Activated CD4-positive, alpha-beta T cell treated with anti-CD3 and anti-CD28 coated beads, Interleukin-2, amount 10 ng/mL, durations not matched to agents 7 days and 5 days (primary cell): ENCODE data around the gene CXorf66. TPM values are rescaled to one million over a fixed set of nuclear protein-coding genes. Genes with fewer than 3 reads are reported as not detected.
"Not testable (repeated sequence)": the region's sequence is repeated elsewhere in the genome, so short reads cannot be mapped to it uniquely, and the experiment has no call there.

Experiments used
- CTCF ChIA-PET: fragments of 350-600 bp; sonication (Branson Sonifier 250); formaldehyde crosslinking; loops from one replicate; lab custom pipeline; 2021; ENCODE audit warnings: antibody characterized with exemption; lab: Charles Lee
- POLR2A ChIA-PET: fragments of 350-600 bp; sonication (Branson Sonifier 250); formaldehyde crosslinking; loops from one replicate; lab custom pipeline; 2021; ENCODE audit warnings: antibody characterized with exemption; lab: Charles Lee
- DNase-seq: peaks from one replicate; pipeline ENCODE4 v3.0.0-alpha.2; 2020
- H3K27ac Mint-ChIP-seq: one replicate; pipeline ENCODE4 v1.8.0; 2021; ENCODE audit warnings: mild to moderate bottlenecking, moderate library complexity, mixed read lengths
- H3K27me3 Mint-ChIP-seq: one replicate; pipeline ENCODE4 v1.8.0; 2021; ENCODE audit warnings: mixed read lengths
- H3K36me3 Mint-ChIP-seq: one replicate; pipeline ENCODE4 v1.8.0; 2021; ENCODE audit warnings: low read depth, mixed read lengths
- H3K4me1 Mint-ChIP-seq: one replicate; pipeline ENCODE4 v1.8.0; 2021; ENCODE audit warnings: mixed read lengths
- H3K4me3 Mint-ChIP-seq: one replicate; pipeline ENCODE4 v1.8.0; 2021; ENCODE audit warnings: mild to moderate bottlenecking, moderate library complexity, mixed read lengths
- H3K9me3 Mint-ChIP-seq: one replicate; pipeline ENCODE4 v1.8.0; 2021; ENCODE audit warnings: mixed read lengths
- total RNA-seq, 2 experiments: library from RNA; stranded (reverse); gene quantifications; one replicate each; pipeline ENCODE4 v1.2.3, GENCODE V29; 2021

The CXorf66 gene, protein sequence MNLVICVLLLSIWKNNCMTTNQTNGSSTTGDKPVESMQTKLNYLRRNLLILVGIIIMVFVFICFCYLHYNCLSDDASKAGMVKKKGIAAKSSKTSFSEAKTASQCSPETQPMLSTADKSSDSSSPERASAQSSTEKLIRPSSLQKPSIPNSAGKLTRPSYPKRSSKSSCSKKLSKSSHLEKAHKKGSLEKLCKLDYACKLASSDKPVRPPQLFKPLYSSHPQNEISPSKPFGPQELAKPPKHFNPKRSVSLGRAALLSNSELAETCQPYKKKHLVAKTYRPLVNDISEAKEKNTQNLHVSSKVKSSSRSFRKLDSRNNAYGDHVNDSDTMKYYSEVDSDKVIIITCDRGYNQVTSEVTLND
- not detected for total RNA-seq

DNA sequence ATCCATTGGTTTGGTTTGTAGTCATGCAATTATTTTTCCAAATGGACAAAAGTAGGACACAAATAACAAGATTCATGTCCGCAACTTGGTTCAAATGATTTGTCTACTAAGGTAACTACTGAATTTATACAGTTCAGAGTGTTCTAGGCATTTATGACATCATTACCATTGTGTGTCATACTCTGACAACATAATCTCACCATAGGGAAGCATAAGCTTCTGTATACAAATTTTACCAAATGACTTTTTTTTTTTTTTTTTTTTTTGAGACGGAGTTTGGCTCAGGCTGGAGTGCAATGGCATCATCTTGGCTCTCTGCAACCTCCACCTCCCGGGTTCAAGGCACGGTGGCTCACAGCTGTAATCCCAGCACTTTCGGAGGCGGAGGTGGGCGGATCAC is at the start of gene CXorf66:
Gene CXorf66, minus strand, starts transcription at position 101 of the 400 bp plus-strand sequence. Its CDS starts 25 bp downstream, at position 76.
- Mint-ChIP-seq H3K27ac (no peak within 1 kb of the TSS), H3K36me3 (no peaks in the 10 kb centered on the region), H3K27me3 (peaks cover 3% of the 10 kb centered on the region), H3K4me3 (no peak within 1 kb of the TSS), H3K9me3 (no peaks in the 10 kb centered on the region), H3K4me1 (no peaks in the 10 kb centered on the region)
- DNase-seq, result no peak
- CTCF ChIA-PET, result interaction anchor here (0.7 kb wide), 1 partner anchor 32 kb away, joined by 3 read pairs; the partner anchor contains the start of gene ATP11C
- POLR2A ChIA-PET, result no interaction called here

DNA sequence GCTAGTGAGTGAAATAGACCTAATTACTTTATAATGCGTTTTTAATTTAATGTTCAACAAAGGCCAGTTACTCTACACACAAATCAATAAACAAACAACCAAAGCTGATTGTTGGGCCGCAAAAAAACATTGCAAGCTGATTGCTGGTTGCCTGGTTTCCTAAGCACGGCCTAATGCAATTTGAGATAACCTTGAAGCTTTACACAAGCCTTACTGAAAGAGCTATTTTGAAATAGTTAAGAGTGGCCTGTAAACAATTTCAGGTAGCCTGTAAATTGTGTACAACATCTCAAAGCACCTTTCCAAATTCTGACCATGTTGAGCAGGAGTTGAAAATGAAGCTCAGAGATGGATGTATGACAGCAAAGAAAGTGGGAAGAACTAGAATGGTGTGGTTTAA is 17.5 kb upstream of the CXorf66 start:
- no peak for DNase-seq
- Mint-ChIP-seq H3K27ac (no peak overlapping the region), H3K9me3 (no peaks in the 10 kb centered on the region), H3K4me3 (no peak overlapping the region), H3K36me3 (no peaks in the 10 kb centered on the region), H3K27me3 (no peaks in the 10 kb centered on the region), H3K4me1 (no peaks in the 10 kb centered on the region)
- POLR2A ChIA-PET, result no interaction called here
- CTCF ChIA-PET, result no interaction called here

DNA sequence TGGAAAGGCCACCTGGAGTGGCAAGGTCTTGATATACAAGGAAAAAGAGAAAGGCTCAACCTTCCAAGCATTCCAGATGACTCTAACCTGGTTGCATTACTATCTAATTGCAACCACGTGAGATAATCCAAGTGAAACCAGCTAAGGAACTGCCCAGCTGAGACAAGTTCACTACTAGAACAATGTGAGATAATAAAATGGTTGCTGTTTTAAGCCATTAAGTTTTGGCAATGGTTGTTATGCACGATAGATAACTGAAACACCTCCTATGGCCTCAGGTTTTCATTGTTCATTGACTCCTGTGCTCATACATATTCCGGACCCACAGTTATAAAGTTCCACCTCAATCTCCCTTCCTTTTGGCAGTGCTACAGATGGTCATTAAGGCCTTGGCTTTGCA is 9.2 kb upstream of the CXorf66 start:
- DNase-seq, result no peak
- Mint-ChIP-seq H3K9me3 (no peaks in the 10 kb centered on the region), H3K4me1 (no peaks in the 10 kb centered on the region), H3K4me3 (no peak overlapping the region), H3K36me3 (no peaks in the 10 kb centered on the region), H3K27ac (no peak overlapping the region), H3K27me3 (peaks cover 8% of the 10 kb centered on the region)
- CTCF ChIA-PET, result no interaction called here
- POLR2A ChIA-PET, result no interaction called here

DNA sequence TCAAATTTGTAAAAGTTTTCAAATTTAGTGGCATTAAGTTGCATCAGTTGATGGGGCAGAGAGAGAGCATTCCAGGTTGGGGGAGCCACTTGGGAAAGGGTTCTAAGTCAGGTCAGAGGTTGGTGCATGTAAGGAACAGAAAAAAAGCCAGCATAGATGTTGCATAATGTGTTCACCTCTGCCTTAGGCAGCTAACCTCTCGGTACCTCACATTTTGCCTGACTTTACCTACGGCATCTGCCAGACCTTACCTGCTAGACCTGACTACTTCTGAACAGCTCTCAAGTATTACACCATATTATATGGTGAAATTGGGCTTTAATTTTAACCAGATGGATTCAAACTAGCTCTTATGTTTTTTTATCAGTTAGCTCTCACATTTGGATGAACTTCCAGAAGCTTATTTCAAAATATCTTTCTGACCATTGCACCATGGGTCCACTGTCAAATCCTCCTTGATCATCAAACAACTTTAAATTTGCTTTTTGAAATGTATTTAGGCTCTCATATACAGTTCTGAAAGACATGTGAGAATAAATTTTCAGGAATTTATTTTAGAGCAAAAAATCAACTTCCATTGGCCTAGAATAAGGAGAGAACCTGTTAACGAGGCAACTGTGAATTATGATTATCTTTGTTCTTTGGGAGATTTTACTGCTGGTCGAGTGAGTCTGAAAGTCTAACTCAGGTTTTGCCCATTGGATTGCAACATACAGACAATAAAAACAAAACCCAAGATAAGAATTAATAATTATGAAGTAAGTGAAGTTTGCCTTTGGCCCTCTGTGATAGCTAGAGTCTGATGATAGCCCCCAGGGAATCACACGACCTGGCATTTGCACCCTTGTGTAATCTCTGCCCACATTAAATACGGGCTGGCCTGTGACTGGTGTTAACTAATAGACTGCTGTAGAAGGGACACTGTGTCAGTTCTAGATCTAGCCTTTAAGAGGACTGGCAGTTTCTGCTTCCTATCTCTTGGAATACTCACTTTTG is 7.6 kb upstream of the CXorf66 start:
- H3K27ac Mint-ChIP-seq, result no peak overlapping the region
- DNase-seq, result no peak
- CTCF ChIA-PET, result no interaction called here
- no peak overlapping the region for H3K4me3 Mint-ChIP-seq
- POLR2A ChIA-PET, result no interaction called here
- peaks cover 8% of the 10 kb centered on the region for H3K27me3 Mint-ChIP-seq
- H3K4me1 Mint-ChIP-seq, result no peaks in the 10 kb centered on the region
- H3K9me3 Mint-ChIP-seq, result no peaks in the 10 kb centered on the region
- no peaks in the 10 kb centered on the region for H3K36me3 Mint-ChIP-seq

DNA sequence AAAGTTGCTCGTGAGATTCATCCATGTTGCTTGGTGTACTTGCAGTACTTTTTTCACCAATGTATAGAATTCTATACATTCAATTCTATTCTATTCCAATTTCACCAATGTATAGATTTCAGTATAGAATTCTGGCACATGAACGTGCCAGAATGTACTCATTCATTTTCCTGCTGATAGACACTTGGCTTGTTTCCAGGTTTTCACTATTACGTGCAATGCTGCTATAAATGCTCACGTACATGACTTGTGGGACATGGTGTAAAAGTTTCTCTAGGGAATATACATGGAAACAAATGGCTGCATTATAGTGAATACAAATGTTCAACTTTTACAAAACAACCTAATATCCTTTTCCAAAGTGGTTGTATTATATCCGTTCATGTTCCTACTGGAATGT is 6.8 kb upstream of the CXorf66 start:
- Mint-ChIP-seq H3K9me3 (no peaks in the 10 kb centered on the region), H3K4me1 (no peaks in the 10 kb centered on the region), H3K27ac (no peak overlapping the region), H3K27me3 (peaks cover 8% of the 10 kb centered on the region), H3K36me3 (no peaks in the 10 kb centered on the region), H3K4me3 (no peak overlapping the region)
- POLR2A ChIA-PET, result no interaction called here
- no peak for DNase-seq
- CTCF ChIA-PET, result no interaction called here

DNA sequence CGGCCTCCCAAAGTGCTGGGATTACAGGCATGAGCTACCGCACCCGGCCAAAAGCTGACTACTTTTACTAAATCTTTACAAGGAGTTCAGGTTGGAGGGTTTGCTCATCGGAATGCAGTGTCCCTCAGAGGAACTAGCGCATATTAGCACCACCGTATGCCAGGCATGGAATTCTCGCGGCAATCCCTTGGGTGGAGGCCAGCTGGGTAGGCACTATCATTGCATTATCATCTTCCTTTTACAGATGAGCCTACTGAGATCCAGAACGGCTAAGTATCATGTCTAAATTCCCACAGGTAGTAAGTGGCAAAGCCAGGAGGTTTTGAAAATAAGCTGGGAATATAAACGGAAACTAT is 6.1 kb upstream of the CXorf66 start:
- POLR2A ChIA-PET, result no interaction called here
- H3K27me3 Mint-ChIP-seq, result peaks cover 8% of the 10 kb centered on the region

DNA sequence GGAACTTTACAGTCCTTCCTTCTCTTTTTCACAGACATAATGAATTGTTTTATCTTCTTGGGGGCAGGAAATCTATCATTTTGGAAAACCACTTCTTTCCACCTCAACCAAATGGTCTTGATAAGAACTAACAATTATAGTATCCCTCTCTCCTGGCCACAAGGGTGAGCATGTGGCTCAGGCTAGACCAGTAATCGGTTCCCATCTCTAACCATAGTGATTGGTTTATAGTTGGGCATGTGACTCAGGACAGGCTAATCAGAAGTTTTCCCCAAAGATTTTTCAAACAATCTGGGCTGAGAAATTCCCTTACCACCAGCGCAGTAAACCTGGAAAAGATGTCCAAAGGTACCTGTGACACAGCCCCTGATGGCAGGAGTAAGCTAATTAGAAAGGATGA is 4.0 kb upstream of the CXorf66 start:
- ChIA-PET CTCF (no interaction called here), POLR2A (no interaction called here)
- no peak for DNase-seq
- no peak overlapping the region for H3K27ac Mint-ChIP-seq
- no peak overlapping the region for H3K4me3 Mint-ChIP-seq
- H3K4me1 Mint-ChIP-seq, result no peaks in the 10 kb centered on the region
- peaks cover 8% of the 10 kb centered on the region for H3K27me3 Mint-ChIP-seq
- H3K36me3 Mint-ChIP-seq, result no peaks in the 10 kb centered on the region
- H3K9me3 Mint-ChIP-seq, result no peaks in the 10 kb centered on the region

More for the DNA sequence above, 6.1 kb upstream of the CXorf66 start:
- no peaks in the 10 kb centered on the region for H3K4me1 Mint-ChIP-seq
- no peak overlapping the region for H3K27ac Mint-ChIP-seq
- H3K9me3 Mint-ChIP-seq, result no peaks in the 10 kb centered on the region
- DNase-seq, result no peak
- CTCF ChIA-PET, result no interaction called here
- H3K36me3 Mint-ChIP-seq, result no peaks in the 10 kb centered on the region
- no peak overlapping the region for H3K4me3 Mint-ChIP-seq

DNA sequence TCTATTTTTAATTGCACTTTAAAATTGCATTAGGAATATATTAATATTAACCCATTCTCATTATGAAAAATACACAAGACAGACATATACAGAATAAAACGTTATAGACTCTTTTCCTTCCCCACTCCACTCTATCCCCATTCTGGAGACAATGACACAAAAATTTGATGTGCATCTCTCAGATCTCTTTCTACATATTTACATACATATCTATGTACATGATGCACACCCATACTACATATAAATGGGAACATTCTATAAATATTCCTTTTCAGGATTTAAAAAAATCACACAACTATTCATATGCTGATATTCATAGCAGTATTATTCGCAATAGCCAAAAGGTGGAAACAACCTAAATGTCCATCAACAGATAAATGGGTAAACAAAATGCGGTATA is 2.4 kb upstream of the CXorf66 start:
- Mint-ChIP-seq H3K4me3 (no peak overlapping the region), H3K27ac (no peak overlapping the region), H3K4me1 (no peaks in the 10 kb centered on the region), H3K9me3 (no peaks in the 10 kb centered on the region), H3K27me3 (peaks cover 8% of the 10 kb centered on the region), H3K36me3 (no peaks in the 10 kb centered on the region)
- ChIA-PET CTCF (no interaction called here), POLR2A (no interaction called here)
- DNase-seq, result no peak

DNA sequence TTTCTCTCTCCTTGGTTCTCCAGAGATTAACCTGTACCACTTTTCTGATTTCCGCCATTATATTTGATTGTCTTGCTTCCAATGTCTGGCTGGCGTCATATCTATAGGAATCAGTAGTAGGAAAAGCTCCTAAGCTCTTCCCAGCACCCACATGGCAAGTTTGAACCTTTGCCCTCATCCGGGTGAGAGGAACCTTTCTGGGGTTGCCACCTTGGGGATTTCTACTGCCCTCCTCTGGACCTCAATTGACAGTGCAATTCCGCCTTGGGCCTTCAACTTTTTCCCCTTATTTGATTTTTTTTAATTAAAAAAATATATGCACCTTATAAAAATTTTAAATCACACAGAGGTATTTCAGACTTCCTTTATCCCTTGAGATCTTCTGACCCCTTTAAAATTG is 2.0 kb upstream of the CXorf66 start:
- DNase-seq, result no peak
- Mint-ChIP-seq H3K4me3 (no peak overlapping the region), H3K36me3 (no peaks in the 10 kb centered on the region), H3K4me1 (no peaks in the 10 kb centered on the region), H3K27ac (no peak overlapping the region), H3K27me3 (peaks cover 8% of the 10 kb centered on the region), H3K9me3 (no peaks in the 10 kb centered on the region)
- CTCF ChIA-PET, result interaction anchor here (0.8 kb wide), 1 partner anchor 25 kb away, joined by 3 read pairs; no protein-coding TSS in a partner anchor
- POLR2A ChIA-PET, result no interaction called here

DNA sequence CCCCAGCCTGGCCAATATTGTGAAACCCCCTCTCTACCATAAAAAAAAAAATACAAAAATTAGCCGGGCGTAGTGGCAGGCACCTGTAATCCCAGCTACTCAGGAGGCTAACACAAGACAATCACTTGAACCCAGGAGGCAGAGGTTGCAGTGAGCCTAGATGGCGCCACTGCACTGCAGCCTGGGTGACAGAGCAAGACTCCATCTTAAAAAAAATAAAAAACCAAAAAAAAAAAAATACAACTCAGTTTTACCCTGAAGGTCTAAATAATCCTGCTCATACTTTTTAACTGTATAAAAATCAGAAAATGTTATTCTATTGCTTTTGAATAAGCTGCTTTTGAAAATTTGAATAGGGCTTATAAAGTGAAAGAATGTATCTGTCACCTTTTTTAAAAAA is 838 bp upstream of the CXorf66 start:
- H3K9me3 Mint-ChIP-seq, H3K4me3 Mint-ChIP-seq, POLR2A ChIA-PET, H3K27ac Mint-ChIP-seq, H3K4me1 Mint-ChIP-seq, DNase-seq, H3K27me3 Mint-ChIP-seq, H3K36me3 Mint-ChIP-seq: not testable (repeated sequence)
- CTCF ChIA-PET, result interaction anchor here (0.6 to 0.7 kb wide), 2 partner anchors 33 to 357 kb away, joined by 3 read pairs; partner anchors contain the start of gene ATP11C

DNA sequence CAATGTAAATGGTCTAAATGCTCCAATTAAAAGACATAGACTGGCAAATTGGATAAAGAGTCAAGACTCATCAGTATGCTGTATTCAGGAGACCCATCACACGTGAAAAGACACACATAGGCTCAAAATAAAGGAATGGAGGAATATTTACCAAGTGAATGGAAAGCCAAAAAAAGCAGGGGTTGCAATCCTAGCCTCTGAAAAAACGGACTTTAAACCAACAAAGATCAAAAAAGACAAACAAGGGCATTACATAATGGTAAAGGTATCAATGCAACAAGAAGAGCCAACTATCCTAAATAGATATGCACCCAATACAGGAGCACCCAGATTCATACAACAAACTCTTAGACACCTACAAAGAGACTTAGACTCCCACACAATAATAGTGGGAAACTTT is 4.2 kb downstream of the CXorf66 start:
- DNase-seq, CTCF ChIA-PET, POLR2A ChIA-PET, H3K9me3 Mint-ChIP-seq, H3K4me3 Mint-ChIP-seq, H3K27ac Mint-ChIP-seq, H3K36me3 Mint-ChIP-seq, H3K4me1 Mint-ChIP-seq, H3K27me3 Mint-ChIP-seq: not testable (repeated sequence)

DNA sequence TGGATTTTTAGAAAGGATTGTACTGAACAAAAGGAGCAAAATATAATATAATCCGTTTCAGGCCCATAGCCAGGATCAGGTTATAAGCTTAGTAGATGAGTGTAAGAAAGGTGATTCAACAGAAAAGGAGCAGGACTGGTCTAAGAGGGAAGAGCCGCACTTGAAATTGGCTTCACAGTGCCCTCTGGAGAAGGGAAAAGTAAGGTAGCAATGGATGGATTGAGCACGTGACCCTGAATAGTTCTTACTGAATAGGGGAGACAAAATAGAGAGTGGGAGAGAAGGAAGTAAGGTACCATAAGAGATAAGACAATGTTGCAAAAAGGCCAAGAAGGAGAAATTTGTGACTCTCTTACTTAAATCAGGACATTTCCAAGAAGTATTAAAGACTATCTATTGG is 15.6 kb downstream of the CXorf66 start:
- ChIA-PET POLR2A (no interaction called here), CTCF (interaction anchor here (0.9 kb wide), 1 partner anchor 19 kb away, joined by 3 read pairs; no protein-coding TSS in a partner anchor)
- H3K4me3 Mint-ChIP-seq, result no peak overlapping the region
- H3K27me3 Mint-ChIP-seq, result no peaks in the 10 kb centered on the region
- no peaks in the 10 kb centered on the region for H3K4me1 Mint-ChIP-seq
- H3K27ac Mint-ChIP-seq, result no peak overlapping the region
- no peaks in the 10 kb centered on the region for H3K36me3 Mint-ChIP-seq
- H3K9me3 Mint-ChIP-seq, result no peaks in the 10 kb centered on the region
- DNase-seq, result no peak

DNA sequence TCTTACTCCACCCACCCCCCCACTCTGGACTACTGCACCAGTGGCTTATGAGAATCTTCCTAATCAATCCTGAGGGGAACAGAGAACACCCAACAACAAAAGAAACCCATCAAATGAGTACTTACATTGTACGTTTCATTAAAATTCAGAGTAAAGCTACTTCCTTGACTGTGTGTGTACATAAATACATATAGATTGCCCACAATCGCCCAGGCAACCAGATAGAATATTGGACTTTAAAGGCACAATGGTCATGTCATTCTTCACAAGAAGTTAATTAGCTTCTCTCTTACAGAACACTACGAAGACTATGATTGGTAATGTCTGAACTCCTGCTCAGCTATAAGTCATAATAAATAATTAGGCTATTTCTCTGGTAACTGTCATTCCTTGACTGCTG is 20.2 kb downstream of the CXorf66 start:
- DNase-seq, result no peak
- H3K27me3 Mint-ChIP-seq, result no peaks in the 10 kb centered on the region
- CTCF ChIA-PET, result no interaction called here
- no peak overlapping the region for H3K27ac Mint-ChIP-seq
- H3K4me1 Mint-ChIP-seq, result no peaks in the 10 kb centered on the region
- POLR2A ChIA-PET, result no interaction called here
- no peaks in the 10 kb centered on the region for H3K9me3 Mint-ChIP-seq
- H3K36me3 Mint-ChIP-seq, result no peaks in the 10 kb centered on the region
- H3K4me3 Mint-ChIP-seq, result no peak overlapping the region
